HFF-Myc (cell line): ENCODE measurements around the gene LCN6.

Source experiments
- DNase-seq: peaks from one replicate; pipeline ENCODE4 v3.0.0-alpha.2; 2011; ENCODE audit warnings: low read depth; ENCODE audit errors: extremely low read depth
- H3K4me3 ChIP-seq: replicated peaks from 2 replicates; pipeline ENCODE4 v1.5.1; 2011; ENCODE audit warnings: low read depth, mild to moderate bottlenecking, control low read depth, low read length
- CTCF ChIP-seq: IDR thresholded peaks from 2 replicates; pipeline ENCODE4 v1.5.1; 2012; ENCODE audit warnings: mild to moderate bottlenecking, low read depth, low read length, control low read depth; ENCODE audit errors: missing control alignments

The LCN6 gene

GRCh38 chr9:136753371-136754058, 5.2 kb upstream of the LCN6 start:
- no peak for TF ChIP-seq CTCF
- no peak overlapping the region for H3K4me3 ChIP-seq
- no peak for DNase-seq

GRCh38 chr9:136751814-136752213, 3.5 kb upstream of the LCN6 start:
- no peak for TF ChIP-seq CTCF
- no peak overlapping the region for H3K4me3 ChIP-seq

DNA sequence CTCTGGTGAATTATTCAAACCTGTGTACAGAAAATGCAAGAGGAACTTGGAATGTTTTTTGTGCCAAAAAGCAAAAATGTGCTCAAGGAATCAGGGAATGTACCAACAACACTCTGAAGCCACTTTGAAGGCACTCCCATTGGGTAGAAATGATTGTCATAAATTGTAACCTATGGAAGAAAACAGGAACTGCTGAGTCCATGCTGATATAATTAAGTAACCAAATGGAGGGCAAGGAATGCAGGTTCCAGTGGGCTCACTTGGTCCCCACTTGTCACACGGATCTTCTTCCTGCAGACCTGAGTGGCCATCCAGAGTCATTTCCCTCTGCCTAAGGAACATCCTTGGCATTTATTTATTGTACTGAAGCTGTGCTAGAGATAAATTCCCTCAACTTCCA, 2.9 kb upstream of the LCN6 start:
- no peak for TF ChIP-seq CTCF
- no peak for DNase-seq
- no peak overlapping the region for H3K4me3 ChIP-seq

More at GRCh38 chr9:136751814-136752213, 3.5 kb upstream of the LCN6 start:
- no peak for DNase-seq

DNA sequence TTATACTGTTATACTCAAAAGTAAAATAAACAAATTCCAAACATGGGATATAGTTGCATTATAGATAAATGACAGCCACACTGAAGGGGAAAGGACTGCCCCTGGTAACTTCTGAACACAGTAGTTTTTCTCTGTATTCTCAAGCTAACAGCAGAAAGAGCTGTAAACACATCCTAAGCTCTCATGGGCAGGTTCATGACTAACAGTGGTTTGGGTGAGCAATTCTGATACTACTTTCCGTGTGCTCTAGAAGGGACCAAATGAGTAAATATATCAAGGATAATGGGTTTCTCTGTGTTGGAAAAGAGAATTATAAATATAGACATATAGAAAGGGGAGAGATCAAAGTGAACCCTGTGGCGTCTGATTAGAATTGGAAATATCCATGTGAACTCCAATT, 2.2 kb upstream of the LCN6 start:
- no peak for TF ChIP-seq CTCF
- DNase-seq: no peak
- no peak overlapping the region for H3K4me3 ChIP-seq

- TF ChIP-seq CTCF: no peak
- H3K4me3 ChIP-seq: no peak overlapping the region
- no peak for DNase-seq
Measured at GRCh38 chr9:136748666-136749611, 614 bp upstream of the LCN6 start.

DNA sequence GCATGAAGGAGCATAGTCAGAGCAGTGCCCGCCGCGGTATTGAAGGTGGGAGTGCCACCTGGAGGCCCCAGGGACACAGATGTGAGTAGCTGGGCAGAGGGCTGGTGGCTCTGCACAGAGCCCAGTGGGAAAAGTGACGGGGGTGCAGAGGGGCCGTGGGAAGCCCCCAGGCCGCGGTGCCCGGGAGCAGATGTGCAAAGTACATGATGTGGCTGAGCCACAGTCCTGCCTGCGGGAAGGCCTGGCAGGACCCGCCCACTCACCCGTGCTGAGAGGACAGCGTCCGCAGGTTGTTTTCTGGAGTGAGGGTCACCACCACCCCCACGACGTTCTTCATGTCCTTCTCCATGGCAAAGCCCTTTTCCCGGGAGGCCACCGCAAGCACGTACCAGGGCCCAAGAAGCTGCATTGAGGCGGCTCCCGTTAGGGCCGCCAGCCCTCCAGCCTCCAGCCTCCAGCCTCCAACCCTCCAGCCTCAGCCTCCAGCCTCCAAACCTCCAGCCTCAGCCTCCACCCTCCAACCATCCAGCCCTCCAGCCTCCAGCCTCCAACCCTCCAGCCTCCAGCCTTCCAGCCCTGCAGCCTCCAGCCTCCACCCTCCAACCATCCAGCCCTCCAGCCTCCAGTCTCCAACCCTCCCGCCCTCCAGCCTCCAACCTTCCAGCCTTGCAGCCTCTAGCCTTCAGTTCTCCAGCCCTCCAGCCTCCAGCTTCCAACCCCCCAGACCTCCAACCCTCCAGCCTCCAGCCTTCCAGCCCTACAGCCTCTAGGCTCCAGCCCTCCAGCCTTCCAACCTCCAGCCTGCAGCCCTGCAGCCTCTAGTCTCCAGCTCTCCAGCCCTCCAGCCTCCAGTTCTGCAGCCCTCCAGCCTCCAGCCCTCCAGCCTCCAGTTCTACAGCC, 914 bp downstream of the LCN6 start:
- DNase-seq: no peak
- no peak for TF ChIP-seq CTCF
- H3K4me3 ChIP-seq: no peak overlapping the region
